ENCODE results near the gene MGRN1. TPM values are rescaled to one million over a fixed set of nuclear protein-coding genes. Genes with fewer than 3 reads are reported as not detected.

The MGRN1 gene
- total and polyA plus RNA-seq, 3 donors from 2014 or later: 34.7 to 91.1 (median 89.7) TPM

DNA sequence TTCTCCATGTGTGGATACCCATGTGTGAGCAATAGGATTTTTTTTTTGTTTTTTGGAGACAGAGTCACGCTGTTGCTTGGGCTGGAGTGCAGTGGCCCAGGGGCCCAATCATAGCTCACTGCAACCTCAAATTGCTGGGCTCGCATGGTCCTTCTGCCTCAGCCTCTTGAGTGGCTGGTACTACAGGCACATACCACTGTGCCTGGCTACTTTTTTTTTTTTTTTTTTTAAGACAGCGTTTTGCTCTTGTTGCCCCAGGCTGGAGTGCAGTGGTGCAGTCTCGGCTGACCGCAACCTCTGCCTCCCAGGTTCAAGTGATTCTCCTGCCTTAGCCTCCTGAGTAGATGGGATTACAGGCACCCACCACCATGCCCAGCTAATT, 16.7 kb downstream of the MGRN1 start:
- intact Hi-C loops (cut with DNase I; ENCODE audit: low total_unique reads): no loop called here
- no peak overlapping the region for H3K27ac ChIP-seq
- peaks cover 15% of the 10 kb centered on the region for H3K4me1 ChIP-seq
- TF ChIP-seq POLR2A (IDR thresholded peaks at IDR 0.05): no peak
- TF ChIP-seq, protein P1, sequence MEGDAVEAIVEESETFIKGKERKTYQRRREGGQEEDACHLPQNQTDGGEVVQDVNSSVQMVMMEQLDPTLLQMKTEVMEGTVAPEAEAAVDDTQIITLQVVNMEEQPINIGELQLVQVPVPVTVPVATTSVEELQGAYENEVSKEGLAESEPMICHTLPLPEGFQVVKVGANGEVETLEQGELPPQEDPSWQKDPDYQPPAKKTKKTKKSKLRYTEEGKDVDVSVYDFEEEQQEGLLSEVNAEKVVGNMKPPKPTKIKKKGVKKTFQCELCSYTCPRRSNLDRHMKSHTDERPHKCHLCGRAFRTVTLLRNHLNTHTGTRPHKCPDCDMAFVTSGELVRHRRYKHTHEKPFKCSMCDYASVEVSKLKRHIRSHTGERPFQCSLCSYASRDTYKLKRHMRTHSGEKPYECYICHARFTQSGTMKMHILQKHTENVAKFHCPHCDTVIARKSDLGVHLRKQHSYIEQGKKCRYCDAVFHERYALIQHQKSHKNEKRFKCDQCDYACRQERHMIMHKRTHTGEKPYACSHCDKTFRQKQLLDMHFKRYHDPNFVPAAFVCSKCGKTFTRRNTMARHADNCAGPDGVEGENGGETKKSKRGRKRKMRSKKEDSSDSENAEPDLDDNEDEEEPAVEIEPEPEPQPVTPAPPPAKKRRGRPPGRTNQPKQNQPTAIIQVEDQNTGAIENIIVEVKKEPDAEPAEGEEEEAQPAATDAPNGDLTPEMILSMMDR (IDR thresholded peaks at IDR 0.05): no peak
- WGBS, 2 donors: 88 to 89% methylated on average over 5 of the region's 5 CpGs
- no peak for DNase-seq
- no peaks in the 10 kb centered on the region for H3K9me3 ChIP-seq
- no peaks in the 10 kb centered on the region for H3K36me3 ChIP-seq (ENCODE audit: low read depth, missing control alignments)
- H3K4me3 ChIP-seq: no peak overlapping the region
- no peaks in the 10 kb centered on the region for H3K27me3 ChIP-seq

GRCh38 chr16:4641895-4642294, 17.3 kb downstream of the MGRN1 start:
- Histone ChIP-seq H3K27me3 (no peaks in the 10 kb centered on the region), H3K4me1 (peaks cover 15% of the 10 kb centered on the region), H3K9me3 (no peaks in the 10 kb centered on the region), H3K27ac (no peak overlapping the region), H3K36me3 (ENCODE audit: low read depth, missing control alignments) (no peaks in the 10 kb centered on the region), H3K4me3 (no peak overlapping the region)
- intact Hi-C loops (cut with DNase I; ENCODE audit: low total_unique reads): no loop called here
- WGBS, 2 donors: 82 to 92% methylated on average over 13 to 14 of the region's 14 CpGs
- DNase-seq: no peak
- TF ChIP-seq POLR2A (IDR thresholded peaks at IDR 0.05): no peak
- TF ChIP-seq, protein P1 (IDR thresholded peaks at IDR 0.05): no peak

DNA sequence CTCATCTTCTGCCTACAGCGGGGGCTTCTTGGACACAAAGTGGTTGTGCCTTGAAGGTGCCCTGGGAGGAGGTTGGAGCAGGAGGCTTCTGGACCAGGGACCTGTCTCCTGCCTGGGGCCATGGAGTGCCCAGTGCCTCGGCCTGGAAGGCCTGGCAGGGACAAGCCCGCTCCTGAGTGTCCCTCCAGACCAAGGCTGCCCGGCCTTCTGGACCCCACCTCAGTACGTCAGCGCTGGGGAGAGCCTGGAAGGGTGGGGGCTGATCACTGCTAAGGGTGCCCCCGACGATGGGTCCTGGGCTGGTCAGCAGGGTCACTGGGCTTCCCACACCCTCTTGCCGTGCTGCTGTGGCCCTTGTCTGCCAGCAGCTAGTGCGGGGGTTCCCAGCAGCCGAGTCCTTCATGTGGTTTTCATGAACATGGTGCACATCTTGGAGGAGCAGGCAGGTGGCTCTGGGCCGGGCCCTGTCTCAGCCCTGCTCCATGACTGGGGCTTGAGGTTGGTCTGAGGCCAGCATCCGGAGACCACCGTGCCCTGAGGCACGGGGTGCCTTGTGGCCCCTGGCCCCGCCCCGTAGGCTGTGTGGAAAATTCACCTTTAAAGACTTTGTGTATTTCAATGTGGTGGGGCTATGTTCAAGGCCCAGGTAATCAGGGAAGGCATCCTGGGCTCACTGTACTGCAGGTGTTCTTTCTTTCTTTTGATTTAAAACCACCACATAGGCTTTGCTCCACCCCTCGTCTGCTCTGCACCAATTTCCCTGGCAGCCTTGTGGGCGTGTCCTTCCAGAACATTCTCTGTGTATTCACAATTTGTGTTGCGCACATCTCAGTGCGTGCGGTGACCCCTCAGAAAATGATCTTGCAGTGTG, 22.4 kb downstream of the MGRN1 start:
- intact Hi-C loops (cut with DNase I; ENCODE audit: low total_unique reads): no loop called here
- no peaks in the 10 kb centered on the region for H3K36me3 ChIP-seq (ENCODE audit: low read depth, missing control alignments)
- H3K27ac ChIP-seq: no peak overlapping the region
- no peak for DNase-seq
- no peak overlapping the region for H3K4me3 ChIP-seq
- H3K27me3 ChIP-seq: no peaks in the 10 kb centered on the region
- no peaks in the 10 kb centered on the region for H3K9me3 ChIP-seq
- TF ChIP-seq POLR2A (IDR thresholded peaks at IDR 0.05): no peak
- TF ChIP-seq, protein P1 (IDR thresholded peaks at IDR 0.05): no peak
- 96 to 97% methylated on average over 10 to 22 of the region's 22 CpGs for WGBS, 2 donors
- H3K4me1 ChIP-seq: no peaks in the 10 kb centered on the region

DNA sequence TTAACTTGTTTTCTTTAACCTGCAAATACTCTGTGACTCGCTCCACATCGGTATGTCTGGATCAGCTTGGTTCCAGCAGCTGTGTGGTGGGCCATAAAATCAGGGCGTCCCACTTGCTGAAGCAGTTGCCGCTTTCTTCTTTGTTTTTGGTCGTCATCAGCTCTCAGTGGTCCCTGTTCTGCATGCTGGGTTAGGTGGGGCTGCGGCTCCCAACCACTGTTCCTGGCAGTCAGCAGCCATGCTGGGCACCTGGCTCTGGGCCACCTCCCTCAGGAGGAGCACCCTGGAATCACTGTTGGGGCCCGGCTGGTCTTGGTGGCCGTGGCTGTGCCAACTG, 23.0 kb downstream of the MGRN1 start:
- WGBS, 2 donors: 95 to 99% methylated on average over 7 to 8 of the region's 8 CpGs
- DNase-seq: no peak
- no peak overlapping the region for H3K4me3 ChIP-seq
- no peak overlapping the region for H3K27ac ChIP-seq
- intact Hi-C loops (cut with DNase I; ENCODE audit: low total_unique reads): no loop called here
- no peaks in the 10 kb centered on the region for H3K27me3 ChIP-seq
- no peaks in the 10 kb centered on the region for H3K4me1 ChIP-seq
- TF ChIP-seq, protein P1 (IDR thresholded peaks at IDR 0.05): no peak
- no peak for TF ChIP-seq POLR2A (IDR thresholded peaks at IDR 0.05)
- no peaks in the 10 kb centered on the region for H3K36me3 ChIP-seq (ENCODE audit: low read depth, missing control alignments)
- H3K9me3 ChIP-seq: no peaks in the 10 kb centered on the region

- DNase-seq: no peak
- TF ChIP-seq, protein P1 (IDR thresholded peaks at IDR 0.05): no peak
- no peak for TF ChIP-seq POLR2A (IDR thresholded peaks at IDR 0.05)
- no peaks in the 10 kb centered on the region for H3K9me3 ChIP-seq
- no peak overlapping the region for H3K4me3 ChIP-seq
- intact Hi-C loops (cut with DNase I; ENCODE audit: low total_unique reads): no loop called here
- H3K27ac ChIP-seq: no peak overlapping the region
- no peaks in the 10 kb centered on the region for H3K36me3 ChIP-seq (ENCODE audit: low read depth, missing control alignments)
- WGBS, 2 donors: 95 to 96% methylated on average over 11 to 13 of the region's 13 CpGs
- peaks cover 7% of the 10 kb centered on the region for H3K4me1 ChIP-seq
- H3K27me3 ChIP-seq: no peaks in the 10 kb centered on the region
Observed at GRCh38 chr16:4648917-4649316, 24.3 kb downstream of the MGRN1 start.

Data from testis (tissue), 3 donors.